Nephron (organoid): Measurements from ENCODE around the gene VAMP4.

ENCODE experiments used
- H3K27ac Mint-ChIP-seq, 3 experiments: 2 replicates each; pipeline ENCODE4 v1.8.0; 2020; ENCODE audit warnings: mixed read lengths in 3 of 3, mild to moderate bottlenecking in 2 of 3, moderate library complexity in 1 of 3
- H3K27me3 Mint-ChIP-seq: 2 replicates; pipeline ENCODE4 v1.8.0; 2021; ENCODE audit warnings: low read depth, mild to moderate bottlenecking, moderate library complexity, mixed read lengths
- H3K36me3 Mint-ChIP-seq: 2 replicates; pipeline ENCODE4 v1.8.0; 2020; ENCODE audit warnings: low read depth, mixed read lengths
- H3K4me1 Mint-ChIP-seq: 2 replicates; pipeline ENCODE4 v1.8.0; 2020; ENCODE audit warnings: mixed read lengths
- H3K4me3 Mint-ChIP-seq, 3 experiments: 2 replicates each; pipeline ENCODE4 v1.8.0; 2020; ENCODE audit warnings: mild to moderate bottlenecking in 3 of 3, mixed read lengths in 3 of 3, moderate library complexity in 2 of 3
- H3K9me3 Mint-ChIP-seq: 2 replicates; pipeline ENCODE4 v1.8.0; 2020; ENCODE audit warnings: mixed read lengths
- TF ChIP-seq, protein P1 (sequence below), 3 experiments: fragments of 200-600 bp; sonication (generic); IDR thresholded peaks; one replicate each; pipeline ENCODE4 v1.5.0; 2021; ENCODE audit warnings: antibody characterized with exemption in 3 of 3; ENCODE audit not compliant: unreplicated experiment in 3 of 3

VAMP4 gene

DNA sequence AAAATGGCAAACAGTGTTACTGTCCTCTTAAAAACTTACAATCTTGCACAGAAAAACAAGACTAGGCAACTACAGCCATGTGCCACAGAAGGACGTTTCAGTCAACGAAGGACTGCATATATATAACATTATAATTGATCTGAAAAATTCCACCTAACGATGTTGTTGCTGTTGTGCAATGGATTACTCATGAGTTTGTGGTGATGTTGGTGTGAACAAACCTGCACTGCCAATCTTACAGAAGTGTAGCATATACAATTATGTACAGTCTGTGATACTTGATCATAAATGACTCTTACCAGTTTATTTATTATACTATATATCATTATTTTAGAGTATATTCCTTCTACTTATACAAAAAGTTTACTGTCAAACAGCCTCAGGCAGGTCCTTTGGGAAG is 6.8 kb upstream of the VAMP4 start:
- Mint-ChIP-seq H3K4me1 (peaks cover 8% of the 10 kb centered on the region), H3K27me3 (peaks cover 8% of the 10 kb centered on the region), H3K4me3 (no peak overlapping the region), H3K36me3 (no peaks in the 10 kb centered on the region), H3K27ac (no peak overlapping the region), H3K9me3 (no peaks in the 10 kb centered on the region)
- TF ChIP-seq, protein P1, sequence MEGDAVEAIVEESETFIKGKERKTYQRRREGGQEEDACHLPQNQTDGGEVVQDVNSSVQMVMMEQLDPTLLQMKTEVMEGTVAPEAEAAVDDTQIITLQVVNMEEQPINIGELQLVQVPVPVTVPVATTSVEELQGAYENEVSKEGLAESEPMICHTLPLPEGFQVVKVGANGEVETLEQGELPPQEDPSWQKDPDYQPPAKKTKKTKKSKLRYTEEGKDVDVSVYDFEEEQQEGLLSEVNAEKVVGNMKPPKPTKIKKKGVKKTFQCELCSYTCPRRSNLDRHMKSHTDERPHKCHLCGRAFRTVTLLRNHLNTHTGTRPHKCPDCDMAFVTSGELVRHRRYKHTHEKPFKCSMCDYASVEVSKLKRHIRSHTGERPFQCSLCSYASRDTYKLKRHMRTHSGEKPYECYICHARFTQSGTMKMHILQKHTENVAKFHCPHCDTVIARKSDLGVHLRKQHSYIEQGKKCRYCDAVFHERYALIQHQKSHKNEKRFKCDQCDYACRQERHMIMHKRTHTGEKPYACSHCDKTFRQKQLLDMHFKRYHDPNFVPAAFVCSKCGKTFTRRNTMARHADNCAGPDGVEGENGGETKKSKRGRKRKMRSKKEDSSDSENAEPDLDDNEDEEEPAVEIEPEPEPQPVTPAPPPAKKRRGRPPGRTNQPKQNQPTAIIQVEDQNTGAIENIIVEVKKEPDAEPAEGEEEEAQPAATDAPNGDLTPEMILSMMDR (IDR thresholded peaks at IDR 0.05; ENCODE audit: unreplicated experiment in 3 of 3), result no peak

DNA sequence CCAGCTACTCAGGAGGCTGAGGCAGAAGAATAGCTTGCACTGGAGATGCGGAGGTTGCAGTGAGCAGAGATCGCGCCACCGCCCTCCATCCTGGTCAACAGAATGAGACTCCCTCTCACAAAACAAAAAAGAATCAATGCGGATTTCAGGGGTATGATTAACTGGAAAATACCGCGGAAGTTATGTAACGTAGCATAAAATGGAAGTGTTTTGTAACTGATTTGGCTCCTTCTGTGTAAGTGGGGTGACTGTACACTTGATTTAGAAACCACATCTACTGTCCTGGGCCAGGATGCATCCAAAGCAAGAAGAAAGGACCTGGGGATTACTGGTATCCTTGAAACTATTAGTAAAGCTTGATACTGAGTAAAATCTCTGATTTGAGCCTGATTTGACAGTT is 3.1 kb upstream of the VAMP4 start:
- H3K4me3 Mint-ChIP-seq, result no peak overlapping the region
- TF ChIP-seq, protein P1 (IDR thresholded peaks at IDR 0.05; ENCODE audit: unreplicated experiment in 3 of 3), result no peak
- H3K36me3 Mint-ChIP-seq, result no peaks in the 10 kb centered on the region
- H3K27me3 Mint-ChIP-seq, result no peaks in the 10 kb centered on the region
- no peak overlapping the region for H3K27ac Mint-ChIP-seq
- H3K9me3 Mint-ChIP-seq, result no peaks in the 10 kb centered on the region
- H3K4me1 Mint-ChIP-seq, result peaks cover 28% of the 10 kb centered on the region

DNA sequence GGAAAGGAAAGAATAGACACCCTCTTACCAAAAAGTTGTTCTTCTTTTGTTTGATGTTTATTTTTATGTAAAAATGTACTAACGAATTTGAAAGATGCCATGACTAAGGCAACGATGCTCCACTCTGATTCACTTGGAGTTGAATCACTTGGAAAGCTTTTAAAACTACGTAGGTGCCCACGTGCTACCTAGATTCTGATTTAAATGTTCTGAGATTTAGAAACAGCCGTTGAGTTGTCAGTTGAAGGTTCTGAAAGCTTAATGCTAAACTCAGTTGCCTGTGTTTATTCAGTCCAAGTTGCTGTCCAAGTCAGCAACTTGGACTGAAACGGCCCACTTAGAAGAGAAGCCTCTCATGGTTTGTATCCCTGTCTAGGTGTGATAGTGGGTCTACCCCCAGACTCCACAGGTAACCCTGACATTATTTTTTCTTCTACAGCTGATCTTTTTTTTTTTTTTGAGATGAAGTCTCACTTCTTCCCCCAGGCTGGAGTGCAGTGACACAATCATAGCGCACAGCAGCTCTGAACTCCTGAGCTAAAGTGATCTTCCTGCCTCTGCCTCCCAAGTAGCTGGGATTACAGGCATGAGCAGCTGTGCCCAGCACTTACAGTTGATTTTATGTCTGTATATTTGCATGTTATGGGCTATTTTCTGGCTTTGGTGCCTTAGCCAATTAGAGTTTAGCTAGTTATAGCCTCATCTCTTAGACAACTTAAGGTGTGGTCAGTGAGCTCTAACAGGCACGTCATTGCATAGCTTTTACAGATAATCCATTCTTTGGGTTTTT is 1.4 kb upstream of the VAMP4 start:
- Mint-ChIP-seq H3K36me3 (peaks cover 1% of the 10 kb centered on the region), H3K9me3 (no peaks in the 10 kb centered on the region), H3K27ac (peak overlapping the region; percentile 100), H3K4me3 (peak overlapping the region; percentile 100), H3K27me3 (no peaks in the 10 kb centered on the region), H3K4me1 (peaks cover 28% of the 10 kb centered on the region)
- TF ChIP-seq, protein P1 (IDR thresholded peaks at IDR 0.05; ENCODE audit: unreplicated experiment in 3 of 3), result no peak

DNA sequence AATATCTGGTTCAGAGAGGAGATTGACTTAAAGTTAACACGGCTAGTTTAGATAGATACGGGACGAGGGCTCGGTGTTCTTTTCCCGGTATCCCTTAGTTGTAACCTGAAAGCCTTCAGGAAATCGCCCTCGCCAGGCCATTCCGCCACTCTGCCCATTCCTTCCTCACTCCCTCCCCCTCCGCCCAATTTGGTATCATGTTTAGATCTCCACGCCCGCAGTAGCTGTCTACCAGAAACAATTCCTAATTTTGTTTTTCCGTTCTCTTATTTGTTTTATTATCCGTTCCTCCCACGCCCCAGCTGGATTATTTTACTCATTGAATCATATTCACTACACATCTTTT is 685 bp upstream of the VAMP4 start:
- TF ChIP-seq, protein P1 (IDR thresholded peaks at IDR 0.05; ENCODE audit: unreplicated experiment in 3 of 3), result no peak
- Mint-ChIP-seq H3K36me3 (peaks cover 4% of the 10 kb centered on the region), H3K4me3 (peak overlapping the region; percentile 100), H3K27ac (peak overlapping the region; percentile 100), H3K9me3 (no peaks in the 10 kb centered on the region), H3K4me1 (peaks cover 28% of the 10 kb centered on the region), H3K27me3 (no peaks in the 10 kb centered on the region)

DNA sequence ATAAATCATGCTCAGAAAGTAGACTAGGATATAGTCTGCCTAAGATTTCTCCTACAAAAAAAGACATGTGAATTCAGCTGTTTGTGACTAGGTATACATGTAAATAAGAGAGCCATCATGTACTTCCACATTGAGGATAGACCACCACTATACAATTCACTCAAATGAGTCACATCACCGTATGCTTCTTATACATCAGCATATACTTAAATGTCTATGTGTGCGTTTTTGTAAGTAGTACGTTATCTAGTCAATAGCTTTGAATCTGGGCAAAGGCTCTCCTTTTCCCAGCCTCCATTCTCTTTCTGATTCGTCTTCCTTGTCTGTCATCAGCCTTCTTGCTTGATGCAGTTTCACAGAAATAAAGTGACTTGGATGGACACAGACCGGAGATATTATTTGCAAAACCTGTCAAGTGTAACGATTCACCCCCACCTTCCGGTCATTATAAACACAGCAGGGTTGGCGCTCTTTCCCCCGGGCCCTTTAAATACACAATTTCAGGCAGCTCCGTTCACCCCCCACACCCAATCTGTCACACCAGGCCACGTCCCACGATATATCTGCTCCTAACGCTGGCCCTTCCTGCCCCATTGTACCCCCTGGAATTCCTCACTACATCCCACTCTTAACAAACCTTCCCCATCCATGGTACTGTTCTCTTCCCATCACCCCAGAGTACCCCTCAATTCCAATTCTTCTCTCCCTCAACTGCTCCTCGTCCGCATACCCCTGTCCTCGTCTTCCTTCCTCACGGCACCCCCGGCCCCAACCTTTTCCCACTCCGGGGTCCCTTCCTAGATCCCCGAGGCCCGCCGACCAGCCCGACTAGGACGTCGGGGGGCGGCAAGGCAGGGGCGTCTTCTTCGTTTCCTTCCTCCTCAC is 636 bp downstream of the VAMP4 start:
- H3K27ac Mint-ChIP-seq, result peak overlapping the region; percentile 100
- TF ChIP-seq, protein P1 (IDR thresholded peaks at IDR 0.05; ENCODE audit: unreplicated experiment in 3 of 3), result no peak
- H3K9me3 Mint-ChIP-seq, result no peaks in the 10 kb centered on the region
- peak overlapping the region; percentile 100 for H3K4me3 Mint-ChIP-seq
- peaks cover 28% of the 10 kb centered on the region for H3K4me1 Mint-ChIP-seq
- no peaks in the 10 kb centered on the region for H3K27me3 Mint-ChIP-seq
- H3K36me3 Mint-ChIP-seq, result peaks cover 13% of the 10 kb centered on the region
